Neural cell (in vitro differentiated cells): ENCODE data around the gene CLSTN2. TPM values are rescaled to one million over a fixed set of nuclear protein-coding genes. Genes with fewer than 3 reads are reported as not detected.
A peak's percentile ranks its signal among the peaks of the same experiment; 100 is the strongest.

Experiments
- H2AFZ ChIP-seq: fragments of 200-600, 300-800 bp; sonication (generic), shearing (Covaris generic); 2 replicates; pipeline ENCODE4 v1.6.0; 2014; ENCODE audit warnings: low read depth, mild to moderate bottlenecking, antibody characterized with exemption, low read length, moderate library complexity
- H3F3A ChIP-seq: fragments of 200-600 bp; shearing (Covaris generic); 2 replicates; pipeline ENCODE4 v1.6.1; 2016; ENCODE audit warnings: mild to moderate bottlenecking, moderate library complexity, mixed read lengths, antibody characterized with exemption, low read length; ENCODE audit not compliant: insufficient read depth, poor library complexity, severe bottlenecking
- H3K27ac ChIP-seq: fragments of 200-600, 300-800 bp; sonication (generic), shearing (Covaris generic); 2 replicates; pipeline ENCODE4 v1.5.1; 2014; ENCODE audit warnings: mild to moderate bottlenecking, low read length, moderate library complexity
- H3K27me3 ChIP-seq: fragments of 300-800, 200-600 bp; sonication (generic), shearing (Covaris generic); 2 replicates; pipeline ENCODE4 v1.6.0; 2014; ENCODE audit warnings: mild to moderate bottlenecking, low read depth, low read length, moderate library complexity; ENCODE audit not compliant: insufficient read depth
- H3K36me3 ChIP-seq: fragments of 300-800, 200-600 bp; sonication (generic), shearing (Covaris generic); 2 replicates; pipeline ENCODE4 v1.5.1; 2014; ENCODE audit warnings: mild to moderate bottlenecking, antibody characterized with exemption, low read length, moderate library complexity; ENCODE audit not compliant: insufficient read depth
- H3K4me2 ChIP-seq: fragments of 300-800, 200-600 bp; sonication (generic), shearing (Covaris generic); 2 replicates; pipeline ENCODE4 v1.6.0; 2014; ENCODE audit warnings: mild to moderate bottlenecking, low read length
- H3K4me3 ChIP-seq: fragments of 300-800, 200-600 bp; sonication (generic), shearing (Covaris generic); 2 replicates; pipeline ENCODE4 v1.5.1; 2014; ENCODE audit warnings: mild to moderate bottlenecking, low read length, moderate library complexity
- H3K79me2 ChIP-seq: fragments of 200-600 bp; shearing (Covaris generic); replicated peaks from 2 replicates; pipeline ENCODE4 v1.6.0; 2014; ENCODE audit warnings: mild to moderate bottlenecking, low read length, moderate library complexity; ENCODE audit not compliant: insufficient read depth
- H3K9ac ChIP-seq: fragments of 300-800, 200-600 bp; sonication (generic), shearing (Covaris generic); 2 replicates; pipeline ENCODE4 v1.6.1; 2016; ENCODE audit warnings: mild to moderate bottlenecking, low read length, mixed read lengths
- H3K9me2 ChIP-seq: fragments of 200-600 bp; shearing (Covaris generic); 2 replicates; pipeline ENCODE4 v1.6.1; 2016; ENCODE audit warnings: mild to moderate bottlenecking, low read length, mixed read lengths; ENCODE audit not compliant: insufficient read depth
- H3K9me3 ChIP-seq: fragments of 200-600, 300-800 bp; sonication (generic), shearing (Covaris generic); 2 replicates; pipeline ENCODE4 v1.6.1; 2016; ENCODE audit warnings: mild to moderate bottlenecking, mixed run types, low read length, moderate library complexity, mixed read lengths
- H4K20me1 ChIP-seq: fragments of 200-600 bp; shearing (Covaris generic); 2 replicates; pipeline ENCODE4 v1.6.1; 2016; ENCODE audit warnings: mild to moderate bottlenecking, mixed run types; ENCODE audit not compliant: insufficient read depth
- EP300 ChIP-seq: fragments of 450-650 bp; conservative IDR thresholded peaks from 2 replicates; pipeline ENCODE4 v1.6.1; 2014; ENCODE audit warnings: antibody characterized with exemption, mild to moderate bottlenecking, moderate library complexity; ENCODE audit not compliant: poor library complexity, severe bottlenecking
- EZH2 ChIP-seq: fragments of 200-600, 300-800 bp; shearing (Covaris generic), sonication (generic); IDR thresholded peaks from 2 replicates; pipeline ENCODE4 v1.6.1; 2014; ENCODE audit warnings: antibody characterized with exemption, low read length, borderline replicate concordance, mild to moderate bottlenecking; ENCODE audit not compliant: insufficient read depth, poor library complexity, severe bottlenecking
- MXI1 ChIP-seq: fragments of 450-650 bp; conservative IDR thresholded peaks from 2 replicates; pipeline ENCODE4 v1.6.1; 2014; ENCODE audit warnings: antibody characterized with exemption, mild to moderate bottlenecking; ENCODE audit not compliant: poor library complexity, severe bottlenecking
- POLR2AphosphoS5 ChIP-seq: IDR thresholded peaks from 2 replicates; pipeline ENCODE4 v1.6.1; 2012
- RAD21 ChIP-seq: fragments of 450-650 bp; conservative IDR thresholded peaks from 2 replicates; pipeline ENCODE4 v1.6.1; 2014; ENCODE audit warnings: antibody characterized with exemption, mild to moderate bottlenecking, moderate library complexity
- REST ChIP-seq: IDR thresholded peaks from 2 replicates; pipeline ENCODE4 v1.6.1; 2012; ENCODE audit warnings: borderline replicate concordance
- SMC3 ChIP-seq: fragments of 450-650 bp; conservative IDR thresholded peaks from 2 replicates; pipeline ENCODE4 v1.6.1; 2014; ENCODE audit warnings: antibody characterized with exemption, mild to moderate bottlenecking, moderate library complexity; ENCODE audit not compliant: poor library complexity
- TAF1 ChIP-seq: IDR thresholded peaks from 2 replicates; pipeline ENCODE4 v1.6.1; 2012; ENCODE audit warnings: low read depth
- polyA plus RNA-seq: library from polyadenylated mRNA; depleted of rRNA; stranded (reverse); fragments of >200 nt; gene quantifications from 2 replicates; pipeline ENCODE4 v1.2.3, GENCODE V29; 2014
- TF ChIP-seq, protein P1 (sequence below): fragments of 450-650 bp; IDR thresholded peaks from 2 replicates; pipeline ENCODE4 v1.5.1; 2014; ENCODE audit warnings: antibody characterized with exemption, mild to moderate bottlenecking, moderate library complexity; ENCODE audit not compliant: poor library complexity, severe bottlenecking

CLSTN2 gene
- polyA plus RNA-seq, 1 donor from 2014 or later, result 10.7 TPM

- Histone ChIP-seq H3K9ac (no peak overlapping the region), H2AFZ (no peak overlapping the region), H3K9me2 (no peaks in the 10 kb centered on the region), H3K27ac (no peak overlapping the region), H3K27me3 (no peaks in the 10 kb centered on the region), H3K9me3 (no peaks in the 10 kb centered on the region), H3K79me2 (no peaks in the 10 kb centered on the region), H3K4me3 (no peak overlapping the region), H3K4me2 (no peak overlapping the region), H4K20me1 (no peaks in the 10 kb centered on the region), H3K36me3 (no peaks in the 10 kb centered on the region), H3F3A (no peaks in the 10 kb centered on the region)
- no peak for TF ChIP-seq EZH2
- TF ChIP-seq SMC3, result no peak
- no peak for TF ChIP-seq POLR2AphosphoS5
- no peak for TF ChIP-seq MXI1
- TF ChIP-seq TAF1, result no peak
- TF ChIP-seq, protein P1, sequence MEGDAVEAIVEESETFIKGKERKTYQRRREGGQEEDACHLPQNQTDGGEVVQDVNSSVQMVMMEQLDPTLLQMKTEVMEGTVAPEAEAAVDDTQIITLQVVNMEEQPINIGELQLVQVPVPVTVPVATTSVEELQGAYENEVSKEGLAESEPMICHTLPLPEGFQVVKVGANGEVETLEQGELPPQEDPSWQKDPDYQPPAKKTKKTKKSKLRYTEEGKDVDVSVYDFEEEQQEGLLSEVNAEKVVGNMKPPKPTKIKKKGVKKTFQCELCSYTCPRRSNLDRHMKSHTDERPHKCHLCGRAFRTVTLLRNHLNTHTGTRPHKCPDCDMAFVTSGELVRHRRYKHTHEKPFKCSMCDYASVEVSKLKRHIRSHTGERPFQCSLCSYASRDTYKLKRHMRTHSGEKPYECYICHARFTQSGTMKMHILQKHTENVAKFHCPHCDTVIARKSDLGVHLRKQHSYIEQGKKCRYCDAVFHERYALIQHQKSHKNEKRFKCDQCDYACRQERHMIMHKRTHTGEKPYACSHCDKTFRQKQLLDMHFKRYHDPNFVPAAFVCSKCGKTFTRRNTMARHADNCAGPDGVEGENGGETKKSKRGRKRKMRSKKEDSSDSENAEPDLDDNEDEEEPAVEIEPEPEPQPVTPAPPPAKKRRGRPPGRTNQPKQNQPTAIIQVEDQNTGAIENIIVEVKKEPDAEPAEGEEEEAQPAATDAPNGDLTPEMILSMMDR, result no peak
- TF ChIP-seq REST, result no peak
- no peak for TF ChIP-seq RAD21
Observed at GRCh38 chr3:140129768-140130284, 194.8 kb downstream of the CLSTN2 start.

GRCh38 chr3:140131895-140132294 is 196.9 kb downstream of the CLSTN2 start:
- Histone ChIP-seq H3K79me2 (no peaks in the 10 kb centered on the region), H3K27ac (no peak overlapping the region), H3K9ac (no peak overlapping the region), H3K27me3 (no peaks in the 10 kb centered on the region), H3K9me2 (no peaks in the 10 kb centered on the region), H3K4me3 (peak overlapping the region; percentile 3), H4K20me1 (no peaks in the 10 kb centered on the region), H3K9me3 (no peaks in the 10 kb centered on the region), H3K4me2 (no peak overlapping the region), H2AFZ (no peak overlapping the region), H3K36me3 (no peaks in the 10 kb centered on the region), H3F3A (no peaks in the 10 kb centered on the region)
- TF ChIP-seq POLR2AphosphoS5 (no peak), TAF1 (no peak), EP300 (peak; percentile 13)
